Prostate gland (tissue), 2 donors: ENCODE results near the gene HECW1.

ENCODE experiments used
- POLR2A ChIP-seq: fragments of 450-650 bp; IDR thresholded peaks from one replicate; pipeline ENCODE4 v1.6.1; 2016; ENCODE audit warnings: antibody characterized with exemption, mild to moderate bottlenecking
- TF ChIP-seq, protein P1 (sequence below), 4 experiments: fragments of 200-600 bp in 2 of 4; fragments of 450-650 bp in 2 of 4; sonication (generic) in 2 of 4; IDR thresholded peaks; 1 replicate in 3 of 4; 2 replicates in 1 of 4; pipeline ENCODE4 v1.5.1; 2016 to 2019; ENCODE audit warnings: antibody characterized with exemption in 4 of 4, mild to moderate bottlenecking in 2 of 4, moderate library complexity in 2 of 4

DNA sequence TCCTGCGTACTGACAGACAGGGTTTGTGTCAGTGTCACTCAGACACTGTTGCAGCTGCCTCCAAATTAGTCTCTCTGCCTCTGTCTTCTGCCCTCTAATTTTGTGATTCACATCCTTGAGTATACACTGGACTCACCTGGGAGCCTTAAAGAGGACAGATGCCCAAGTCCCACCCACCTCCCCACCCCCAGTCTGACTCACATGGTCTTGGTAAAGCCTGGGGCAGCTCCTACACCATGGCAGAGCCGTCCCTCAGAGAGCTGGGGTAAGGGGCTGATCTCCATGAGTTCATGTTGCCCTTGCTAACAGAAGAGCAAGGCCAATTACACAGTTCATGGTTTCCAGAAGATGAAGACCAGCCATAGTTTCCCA, 272.8 kb downstream of the HECW1 start:
- TF ChIP-seq, protein P1, sequence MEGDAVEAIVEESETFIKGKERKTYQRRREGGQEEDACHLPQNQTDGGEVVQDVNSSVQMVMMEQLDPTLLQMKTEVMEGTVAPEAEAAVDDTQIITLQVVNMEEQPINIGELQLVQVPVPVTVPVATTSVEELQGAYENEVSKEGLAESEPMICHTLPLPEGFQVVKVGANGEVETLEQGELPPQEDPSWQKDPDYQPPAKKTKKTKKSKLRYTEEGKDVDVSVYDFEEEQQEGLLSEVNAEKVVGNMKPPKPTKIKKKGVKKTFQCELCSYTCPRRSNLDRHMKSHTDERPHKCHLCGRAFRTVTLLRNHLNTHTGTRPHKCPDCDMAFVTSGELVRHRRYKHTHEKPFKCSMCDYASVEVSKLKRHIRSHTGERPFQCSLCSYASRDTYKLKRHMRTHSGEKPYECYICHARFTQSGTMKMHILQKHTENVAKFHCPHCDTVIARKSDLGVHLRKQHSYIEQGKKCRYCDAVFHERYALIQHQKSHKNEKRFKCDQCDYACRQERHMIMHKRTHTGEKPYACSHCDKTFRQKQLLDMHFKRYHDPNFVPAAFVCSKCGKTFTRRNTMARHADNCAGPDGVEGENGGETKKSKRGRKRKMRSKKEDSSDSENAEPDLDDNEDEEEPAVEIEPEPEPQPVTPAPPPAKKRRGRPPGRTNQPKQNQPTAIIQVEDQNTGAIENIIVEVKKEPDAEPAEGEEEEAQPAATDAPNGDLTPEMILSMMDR (IDR thresholded peaks at IDR 0.05): no peak
- TF ChIP-seq POLR2A: no peak
